Mammary epithelial cell (primary cell): Measurements from ENCODE around the gene ATP5F1E.

Source experiments
- CTCF ChIP-seq, 2 donors: IDR thresholded peaks in 1 of 2; conservative IDR thresholded peaks in 1 of 2; 2 replicates each; pipeline ENCODE4 v1.5.1; 2011 to 2012; ENCODE audit warnings: inconsistent platforms in 2 of 2, low read length in 2 of 2, mild to moderate bottlenecking in 2 of 2, control low read depth in 1 of 2, low read depth in 1 of 2; ENCODE audit not compliant: insufficient read depth in 1 of 2; ENCODE audit errors: extremely low read depth in 1 of 2
- EZH2 ChIP-seq: IDR thresholded peaks from 2 replicates; pipeline ENCODE4 v1.6.1; 2012; ENCODE audit warnings: low read length, inconsistent platforms, borderline replicate concordance

- TF ChIP-seq CTCF (conservative IDR thresholded peaks at IDR 0.05 in 1 of 2, IDR thresholded peaks at IDR 0.05 in 1 of 2; ENCODE audit: extremely low read depth in 1 of 2, insufficient read depth in 1 of 2, low read depth in 1 of 2, low read length in 2 of 2), result no peak
- no peak for TF ChIP-seq EZH2
Measured at GRCh38 chr20:59033093-59033492, 958 bp upstream of the ATP5F1E start.
